K562 (cell line): ENCODE measurements around the gene IDH3G. TPM values are rescaled to one million over a fixed set of nuclear protein-coding genes. Genes with fewer than 3 reads are reported as not detected.

Experiments
- ATAC-seq: fragments of 200-7000 bp; cut with Tn5 transposase; 3 replicates; pipeline ENCODE4 v1.9.1; 2020; ENCODE audit warnings: moderate library complexity
- BruUV-seq: library from RNA; stranded (reverse); fragments of 400-500 nt; replicated peaks from 2 replicates; lab custom pipeline; 2021; lab: Mats Ljungman, UMichigan
- CTCF ChIA-PET: fragments of 300-600 bp; formaldehyde crosslinking; extraction: SDS; loops from one replicate; lab custom pipeline; 2021; ENCODE audit warnings: low intra/inter-chr PET ratio; lab: Yijun Ruan, JAX
- POLR2A ChIA-PET: fragments of 300-600, 350-650 bp; sonication (Branson Sonifier 250); formaldehyde crosslinking; extraction: SDS; loops from one replicate; lab custom pipeline; 2021; ENCODE audit warnings: antibody characterized with exemption, inconsistent platforms; lab: Yijun Ruan, JAX
- DNase-seq, 4 experiments: peaks; one replicate each; pipeline versions ENCODE4 v3.0.0 to v3.0.0-alpha.2; 2011 to 2018; ENCODE audit warnings: low spot score in 3 of 4, mixed read lengths in 3 of 4; ENCODE audit errors: extremely low read depth in 1 of 4
- FAIRE-seq: peaks from 2 replicates; lab custom pipeline; 2011; peaks lifted over from hg19 to GRCh38; lab: Jason Lieb, UNC
- H2AFZ ChIP-seq: 2 replicates; pipeline ENCODE4 v1.6.0; 2011; ENCODE audit warnings: low read depth, low read length, control low read depth, inconsistent platforms
- H3K27ac ChIP-seq: fragments of 200-600 bp; 3 replicates; pipeline ENCODE4 v1.8.0; 2011; ENCODE audit warnings: low read depth, mild to moderate bottlenecking, control low read depth, inconsistent platforms, low read length, moderate library complexity, mixed read lengths; ENCODE audit errors: extremely low read depth
- H3K27me3 ChIP-seq, 2 experiments: fragments of 300-600 bp in 1 of 2; 2 replicates in 1 of 2; 3 replicates in 1 of 2; pipeline versions ENCODE4 v1.6.0 to v1.8.0; 2011; ENCODE audit warnings: inconsistent platforms in 2 of 2, low read length in 2 of 2, mild to moderate bottlenecking in 1 of 2, mixed read lengths in 1 of 2, moderate library complexity in 1 of 2; ENCODE audit not compliant: control insufficient read depth in 2 of 2, insufficient read depth in 2 of 2
- H3K36me3 ChIP-seq: fragments of 300-600 bp; 3 replicates; pipeline ENCODE4 v1.8.0; 2011; ENCODE audit warnings: mild to moderate bottlenecking, low read length, inconsistent platforms; ENCODE audit not compliant: control insufficient read depth, insufficient read depth
- H3K4me1 ChIP-seq, 2 experiments: fragments of 200-600 bp in 1 of 2; replicated peaks in 1 of 2; 2 replicates in 1 of 2; 3 replicates in 1 of 2; pipeline versions ENCODE4 v1.5.1 to v1.8.0; 2011; ENCODE audit warnings: inconsistent platforms in 2 of 2, low read length in 2 of 2, mild to moderate bottlenecking in 1 of 2, mixed read lengths in 1 of 2, moderate library complexity in 1 of 2; ENCODE audit not compliant: control insufficient read depth in 2 of 2, insufficient read depth in 2 of 2
- H3K4me2 ChIP-seq: 2 replicates; pipeline ENCODE4 v1.6.1; 2011; ENCODE audit warnings: low read length, control low read depth, inconsistent platforms, mixed read lengths; ENCODE audit not compliant: insufficient read depth
- H3K4me3 ChIP-seq: fragments of 200-600 bp; sonication (generic), shearing (Covaris generic); 2 replicates; pipeline ENCODE4 v1.5.1; 2016; ENCODE audit warnings: control low read depth, inconsistent platforms
- H3K79me2 ChIP-seq: fragments of 200-600 bp; 3 replicates; pipeline ENCODE4 v1.8.0; 2011; ENCODE audit warnings: low read length, inconsistent platforms; ENCODE audit not compliant: control insufficient read depth, insufficient read depth
- H3K9ac ChIP-seq, 2 experiments: 2 replicates each; pipeline versions ENCODE4 v1.6.0 to v1.6.1; 2011; ENCODE audit warnings: low read depth in 2 of 2, low read length in 2 of 2, control low read depth in 1 of 2, inconsistent platforms in 1 of 2, mild to moderate bottlenecking in 1 of 2, mixed read lengths in 1 of 2; ENCODE audit not compliant: insufficient read depth in 1 of 2
- H3K9me1 ChIP-seq: one replicate; pipeline ENCODE4 v1.6.0; 2011; ENCODE audit warnings: inconsistent platforms, mild to moderate bottlenecking, low read length, moderate library complexity; ENCODE audit not compliant: control insufficient read depth, insufficient read depth
- H3K9me3 ChIP-seq: replicated peaks from 2 replicates; pipeline ENCODE4 v1.5.1; 2011; ENCODE audit warnings: low read depth, low read length, inconsistent platforms; ENCODE audit not compliant: control insufficient read depth, insufficient read depth
- H4K20me1 ChIP-seq: replicated peaks from 2 replicates; pipeline ENCODE4 v1.6.1; 2011; ENCODE audit warnings: low read length, inconsistent platforms, mixed read lengths; ENCODE audit not compliant: control insufficient read depth, insufficient read depth
- PML ChIP-seq: IDR thresholded peaks from 2 replicates; pipeline ENCODE4 v1.6.1; 2012; ENCODE audit warnings: low read length, inconsistent platforms
- SIN3B ChIP-seq: fragments of 450-650 bp; IDR thresholded peaks from 2 replicates; pipeline ENCODE4 v1.6.1; 2017; ENCODE audit warnings: low read depth, mild to moderate bottlenecking, moderate library complexity
- TEAD4 ChIP-seq, 2 experiments: sonication (generic) in 1 of 2; formaldehyde crosslinking in 1 of 2; IDR thresholded peaks; 2 replicates each; pipeline versions ENCODE4 v1.6.1 to v1.8.0; 2012 to 2022; ENCODE audit warnings: borderline replicate concordance in 1 of 2, inconsistent platforms in 1 of 2, low read length in 1 of 2, mild to moderate bottlenecking in 1 of 2, missing genetic modification reagents in 1 of 2
- ZBTB33 ChIP-seq: sonication (generic); formaldehyde crosslinking; IDR thresholded peaks from 2 replicates; pipeline ENCODE4 v1.8.1; 2023; ENCODE audit warnings: mild to moderate bottlenecking, missing genetic modification reagents
- WGBS: fragments of 100-300 bp; shearing (Covaris generic); methylation state at CpG from one replicate; pipeline ENCODE4 v1.1.6; 2016; ENCODE audit warnings: low coverage, mixed read lengths; ENCODE audit not compliant: insufficient coverage; ENCODE audit errors: missing lambda C conversion rate; 5-methylcytosine and 5-hydroxymethylcytosine counted together
- in situ Hi-C: fragments of 300-500 bp; cut with MboI; formaldehyde crosslinking; loops from 4 replicates; pipeline ENCODE4 v1.15.0; 2018; ENCODE audit warnings: inconsistent platforms, mixed read lengths
- intact Hi-C: fragments of 100-400 bp; cut with micrococcal nuclease; formaldehyde crosslinking; loops from 2 replicates; pipeline ENCODE4 v1.14.2; 2022
- polyA plus RNA-seq, 8 experiments: library from polyadenylated mRNA; depleted of rRNA in 4 of 8; stranded (reverse) in 5 of 8; unstranded in 3 of 8; fragments of >200 nt; fragmentation: Nextera tagmentation in 2 of 8; fragmentation: Illumina TruSeq in 1 of 8; extraction: Ambion mirVana in 2 of 8; extraction: Trizol in 1 of 8; gene quantifications; 2 replicates each; pipeline versions ENCODE4 v1.2.1 to v1.2.3, GENCODE V29; 2011 to 2014; ENCODE audit warnings: inconsistent platforms in 1 of 8, missing spikeins in 1 of 8
- total RNA-seq, 7 experiments: library from RNA; depleted of rRNA in 6 of 7; stranded (reverse); fragments of >200 nt in 6 of 7; fragmentation: Illumina TruSeq in 2 of 7; extraction: Trizol in 2 of 7; gene quantifications; 2 replicates each; pipeline versions ENCODE4 v1.2.1 to v1.2.3, GENCODE V29; 2011 to 2021; ENCODE audit warnings: low replicate concordance in 1 of 7

Gene IDH3G
- total and polyA plus RNA-seq, 9 of the 15 experiments (the other 6 are each of a cell fraction or from before 2014, with no cell fraction given), result 24.3 to 72.5 (median 37.9) TPM

- Histone ChIP-seq H3K4me3 (no peak overlapping the region), H3K9ac (no peak overlapping the region), H3K27me3 (peaks cover 0 to 12% of the 10 kb centered on the region in 2 experiments; a peak in 3 of 5 replicates), H3K27ac (no peak overlapping the region), H3K9me3 (no peaks in the 10 kb centered on the region), H3K4me1 (peaks cover 0 to 40% of the 10 kb centered on the region in 2 experiments; a peak in 2 of 5 replicates), H2AFZ (no peak overlapping the region), H4K20me1 (no peaks in the 10 kb centered on the region; the same call in 1 of the 2 replicates), H3K79me2 (no peaks in the 10 kb centered on the region), H3K9me1 (no peaks in the 10 kb centered on the region), H3K4me2 (no peak overlapping the region), H3K36me3 (peaks cover 3% of the 10 kb centered on the region; the same call in 1 of the 3 replicates)
- in situ Hi-C loops (no loop called here), intact Hi-C loops (no loop called here)
- no peak for TF ChIP-seq PML
- no peak for TF ChIP-seq TEAD4 (IDR thresholded peaks at IDR 0.05; ENCODE audit: low read length)
- no peak for TF ChIP-seq TEAD4 (CRISPR knock-in tag; IDR thresholded peaks at IDR 0.05; ENCODE audit: borderline replicate concordance)
- no peak for FAIRE-seq
- DNase-seq, result no peak
- no peak for ATAC-seq
- ChIA-PET POLR2A (interaction anchor here (0.9 kb wide), 1 partner anchor 12 kb away, joined by 3 read pairs; no protein-coding TSS in a partner anchor), CTCF (no interaction called here)
- WGBS, result 58% methylated on average over 9 of the region's 34 CpGs
- no TSS peak for BruUV-seq
Measured at GRCh38 chrX:153804100-153804595, 10.0 kb upstream of the IDH3G start.

GRCh38 chrX:153803211-153804099 is 9.3 kb upstream of the IDH3G start:
- 63% methylated on average over 17 of the region's 87 CpGs for WGBS
- TF ChIP-seq SIN3B, result no peak
- peak; percentile 76 for TF ChIP-seq ZBTB33
- TF ChIP-seq, all 486 proteins: peak for 1
- ChIA-PET CTCF (no interaction called here), POLR2A (no interaction called here)
- no peak overlapping the region for H3K27ac ChIP-seq
- peaks cover 0 to 43% of the 10 kb centered on the region in 2 experiments; a peak in 2 of 5 replicates for H3K4me1 ChIP-seq
- peaks cover 10% of the 10 kb centered on the region; the same call in 1 of the 3 replicates for H3K36me3 ChIP-seq
- no peaks in the 10 kb centered on the region for H3K79me2 ChIP-seq
- H3K9me1 ChIP-seq, result no peaks in the 10 kb centered on the region
- no peak overlapping the region for H3K9ac ChIP-seq
- H4K20me1 ChIP-seq, result no peaks in the 10 kb centered on the region; the same call in 1 of the 2 replicates
- no TSS peak for BruUV-seq
- H3K4me3 ChIP-seq, result no peak overlapping the region
- ATAC-seq (no peak), DNase-seq (no peak), FAIRE-seq (no peak)
- no peaks in the 10 kb centered on the region for H3K9me3 ChIP-seq
- no peak overlapping the region for H2AFZ ChIP-seq
- in situ Hi-C loops, result no loop called here
- intact Hi-C loops, result no loop called here
- no peak overlapping the region for H3K4me2 ChIP-seq
- peaks cover 0 to 12% of the 10 kb centered on the region in 2 experiments; a peak in 3 of 5 replicates for H3K27me3 ChIP-seq
